ENCODE data around the gene PRUNE2.
"Not testable (repeated sequence)": the region's sequence is repeated elsewhere in the genome, so short reads cannot be mapped to it uniquely, and the experiment has no call there.

Gene PRUNE2

GRCh38 chr9:76858248-76858647 is 47.7 kb downstream of the PRUNE2 start:
- DNase-seq: not testable (repeated sequence)

GRCh38 chr9:76856016-76856415 is 49.9 kb downstream of the PRUNE2 start:
- no peak for DNase-seq

GRCh38 chr9:76855015-76855414 is 50.9 kb downstream of the PRUNE2 start:
- DNase-seq: no peak

- no peak for DNase-seq
Measured at GRCh38 chr9:76852026-76852425, 53.9 kb downstream of the PRUNE2 start.

- DNase-seq: no peak
Measured at GRCh38 chr9:76846297-76846696, 59.6 kb downstream of the PRUNE2 start.

- DNase-seq: no peak
Measured at GRCh38 chr9:76845254-76845653, 60.7 kb downstream of the PRUNE2 start.

GRCh38 chr9:76835571-76836283 is 70.2 kb downstream of the PRUNE2 start:
- DNase-seq: no peak

- DNase-seq: no peak
Measured at GRCh38 chr9:76828447-76828846, 77.5 kb downstream of the PRUNE2 start.

GRCh38 chr9:76827296-76828080 is 78.4 kb downstream of the PRUNE2 start:
- DNase-seq: no peak

GRCh38 chr9:76820431-76820830 is 85.5 kb downstream of the PRUNE2 start:
- DNase-seq: no peak

GRCh38 chr9:76818271-76818670 is 87.6 kb downstream of the PRUNE2 start:
- DNase-seq: no peak

GRCh38 chr9:76817489-76817888 is 88.4 kb downstream of the PRUNE2 start:
- no peak for DNase-seq

GRCh38 chr9:76812591-76812990 is 93.3 kb downstream of the PRUNE2 start:
- DNase-seq: no peak

GRCh38 chr9:76810377-76810957 is 95.4 kb downstream of the PRUNE2 start:
- DNase-seq: no peak

- DNase-seq: no peak
Measured at GRCh38 chr9:76808636-76809035, 97.3 kb downstream of the PRUNE2 start.

GRCh38 chr9:76803762-76804161 is 102.2 kb downstream of the PRUNE2 start:
- no peak for DNase-seq

GRCh38 chr9:76803083-76803482 is 102.8 kb downstream of the PRUNE2 start:
- no peak for DNase-seq

GRCh38 chr9:76800901-76801300 is 105.0 kb downstream of the PRUNE2 start:
- no peak for DNase-seq

- DNase-seq: no peak
Measured at GRCh38 chr9:76799473-76799872, 106.4 kb downstream of the PRUNE2 start.

GRCh38 chr9:76798527-76798926 is 107.4 kb downstream of the PRUNE2 start:
- DNase-seq: no peak

GRCh38 chr9:76796296-76796695 is 109.6 kb downstream of the PRUNE2 start:
- no peak for DNase-seq

GRCh38 chr9:76793784-76794431 is 112.0 kb downstream of the PRUNE2 start:
- DNase-seq: no peak

GRCh38 chr9:76789840-76790239 is 116.1 kb downstream of the PRUNE2 start:
- no peak for DNase-seq
